Neural crest cell (in vitro differentiated cells): ENCODE results near the gene SNED1. TPM values are rescaled to one million over a fixed set of nuclear protein-coding genes. Genes with fewer than 3 reads are reported as not detected.

Experiments used
- DNase-seq: peaks from one replicate; pipeline ENCODE4 v3.0.0; 2021; ENCODE audit warnings: low read depth, mixed read lengths, low spot score
- H3K27ac Mint-ChIP-seq: one replicate; pipeline ENCODE4 v1.8.0; 2021; ENCODE audit warnings: mild to moderate bottlenecking, mixed read lengths; ENCODE audit not compliant: unreplicated experiment
- H3K27me3 Mint-ChIP-seq: 2 replicates; pipeline ENCODE4 v1.8.0; 2021; ENCODE audit warnings: low read depth, mild to moderate bottlenecking, mixed read lengths
- H3K36me3 Mint-ChIP-seq: 2 replicates; pipeline ENCODE4 v1.8.0; 2021; ENCODE audit warnings: low read depth, mild to moderate bottlenecking, mixed read lengths
- H3K4me1 Mint-ChIP-seq: 2 replicates; pipeline ENCODE4 v1.8.0; 2021; ENCODE audit warnings: mixed read lengths
- H3K4me3 Mint-ChIP-seq: one replicate; pipeline ENCODE4 v1.8.0; 2021; ENCODE audit warnings: mild to moderate bottlenecking, mixed read lengths
- H3K9me3 Mint-ChIP-seq: 2 replicates; pipeline ENCODE4 v1.8.0; 2021; ENCODE audit warnings: mixed read lengths
- CTCF ChIP-seq: fragments of 200-600 bp; sonication (generic); conservative IDR thresholded peaks from 2 replicates; pipeline ENCODE4 v1.5.0; 2021; ENCODE audit warnings: antibody characterized with exemption, mild to moderate bottlenecking
- total RNA-seq: library from RNA; stranded (reverse); gene quantifications from 2 replicates; pipeline ENCODE4 v1.2.1, GENCODE V29; 2021

SNED1 gene
- total RNA-seq, 1 donor from 2014 or later: 0.30 TPM

GRCh38 chr2:241051578-241052487, 53.4 kb downstream of the SNED1 start:
- DNase-seq: no peak
- no peaks in the 10 kb centered on the region for H3K9me3 Mint-ChIP-seq
- no peak overlapping the region for H3K27ac Mint-ChIP-seq
- no peak overlapping the region for H3K4me3 Mint-ChIP-seq
- H3K4me1 Mint-ChIP-seq: no peaks in the 10 kb centered on the region
- peaks cover 55% of the 10 kb centered on the region for H3K27me3 Mint-ChIP-seq
- H3K36me3 Mint-ChIP-seq: no peaks in the 10 kb centered on the region
- no peak for TF ChIP-seq CTCF

GRCh38 chr2:241052677-241053360, 54.4 kb downstream of the SNED1 start:
- H3K4me1 Mint-ChIP-seq: no peaks in the 10 kb centered on the region
- H3K27me3 Mint-ChIP-seq: peaks cover 48% of the 10 kb centered on the region
- no peak for TF ChIP-seq CTCF
- H3K27ac Mint-ChIP-seq: no peak overlapping the region
- no peak overlapping the region for H3K4me3 Mint-ChIP-seq
- H3K36me3 Mint-ChIP-seq: no peaks in the 10 kb centered on the region
- no peaks in the 10 kb centered on the region for H3K9me3 Mint-ChIP-seq
- no peak for DNase-seq

- Mint-ChIP-seq H3K27me3 (peaks cover 49% of the 10 kb centered on the region), H3K4me3 (no peak overlapping the region), H3K4me1 (no peaks in the 10 kb centered on the region), H3K27ac (no peak overlapping the region), H3K9me3 (no peaks in the 10 kb centered on the region), H3K36me3 (no peaks in the 10 kb centered on the region)
- no peak for TF ChIP-seq CTCF
- no peak for DNase-seq
Observed at GRCh38 chr2:241053576-241054251, 55.3 kb downstream of the SNED1 start.

- H3K27me3 Mint-ChIP-seq: peaks cover 48% of the 10 kb centered on the region
- no peaks in the 10 kb centered on the region for H3K9me3 Mint-ChIP-seq
- DNase-seq: no peak
- TF ChIP-seq CTCF: no peak
- H3K4me1 Mint-ChIP-seq: no peaks in the 10 kb centered on the region
- H3K36me3 Mint-ChIP-seq: no peaks in the 10 kb centered on the region
- no peak overlapping the region for H3K4me3 Mint-ChIP-seq
- H3K27ac Mint-ChIP-seq: no peak overlapping the region
Observed at GRCh38 chr2:241061275-241061674, 62.9 kb downstream of the SNED1 start.

- TF ChIP-seq CTCF: no peak
- H3K4me3 Mint-ChIP-seq: no peak overlapping the region
- no peaks in the 10 kb centered on the region for H3K9me3 Mint-ChIP-seq
- H3K36me3 Mint-ChIP-seq: no peaks in the 10 kb centered on the region
- H3K27me3 Mint-ChIP-seq: peaks cover 49% of the 10 kb centered on the region
- no peaks in the 10 kb centered on the region for H3K4me1 Mint-ChIP-seq
- H3K27ac Mint-ChIP-seq: no peak overlapping the region
- no peak for DNase-seq
Observed at GRCh38 chr2:241062389-241063092, 64.1 kb downstream of the SNED1 start.
